ENCODE results near the gene SNX22.
"Not testable (repeated sequence)": the region's sequence is repeated elsewhere in the genome, so short reads cannot be mapped to it uniquely, and the experiment has no call there.

Gene SNX22

DNA sequence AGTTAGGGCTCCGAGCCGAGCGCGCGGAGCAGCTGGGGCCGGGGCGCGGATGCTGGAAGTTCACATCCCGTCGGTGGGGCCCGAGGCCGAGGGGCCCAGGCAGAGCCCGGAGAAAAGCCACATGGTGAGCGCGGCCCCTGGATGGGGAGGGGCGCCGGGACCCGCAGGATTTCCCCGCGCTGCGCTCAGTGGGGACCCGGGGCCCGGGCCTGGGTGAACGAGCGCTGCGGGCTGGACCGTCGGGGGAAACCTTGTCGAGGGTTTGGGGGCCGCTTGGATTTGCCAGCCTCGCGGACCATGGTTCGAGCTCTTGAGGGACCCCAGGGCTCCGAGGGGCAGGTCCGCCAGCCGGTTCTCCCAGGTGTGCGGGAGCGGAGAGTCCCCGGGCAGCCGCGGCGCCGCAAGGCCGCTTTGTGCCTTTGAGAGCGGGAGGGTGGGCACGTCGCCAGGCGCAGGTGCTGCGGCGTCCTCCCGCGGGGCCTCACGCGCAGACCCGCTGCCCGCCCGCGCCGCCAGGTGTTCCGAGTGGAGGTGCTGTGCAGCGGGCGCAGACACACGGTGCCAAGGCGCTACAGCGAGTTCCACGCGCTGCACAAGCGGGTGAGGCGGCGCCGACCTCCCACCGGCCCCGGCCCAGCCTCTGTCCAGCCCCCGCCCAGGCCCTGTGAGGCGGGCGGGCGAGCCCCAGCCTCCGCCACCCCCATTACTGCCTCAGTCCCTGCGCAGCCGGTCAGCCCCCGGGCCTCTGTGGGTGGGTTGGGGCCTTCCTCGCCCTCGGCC, at the start of gene SNX22:
TSS of gene SNX22 (plus strand) at position 5 of the 780 bp plus-strand sequence. CDS start at position 50, 45 bp downstream.
- DNase-seq, result peak in 1 of 2 experiments; percentile 17

GRCh38 chr15:64102497-64102896, 49.0 kb upstream of the SNX22 start:
- DNase-seq, result no peak

DNA sequence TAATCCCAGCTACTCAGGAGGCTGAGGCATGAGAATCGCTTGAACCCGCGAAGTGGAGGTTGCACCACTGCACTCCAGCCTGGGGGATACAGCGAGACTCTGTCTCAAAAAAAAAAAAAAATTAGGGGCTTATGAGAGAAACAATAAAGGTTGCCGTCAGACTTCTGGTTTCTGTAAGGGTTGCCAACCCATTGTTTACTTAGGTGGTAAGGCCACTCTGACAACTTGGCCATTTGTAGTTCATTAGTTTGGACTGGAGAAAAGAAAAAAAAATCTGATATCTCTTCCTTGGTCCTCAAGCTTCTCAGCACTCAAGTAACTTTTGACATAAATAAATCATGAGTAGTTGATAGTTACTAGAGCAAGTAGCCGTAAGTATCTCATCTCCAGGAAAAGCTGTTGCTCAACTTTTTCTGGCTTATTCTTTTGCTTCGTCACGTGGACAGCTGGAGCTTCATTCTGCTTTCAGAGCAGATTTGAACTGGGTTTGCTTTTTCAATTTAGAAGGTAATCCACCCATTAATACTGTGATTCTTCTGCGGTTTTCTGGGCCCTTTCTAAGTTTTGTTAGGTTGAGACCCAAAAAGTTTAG, 46.3 kb upstream of the SNX22 start:
- DNase-seq, result no peak

DNA sequence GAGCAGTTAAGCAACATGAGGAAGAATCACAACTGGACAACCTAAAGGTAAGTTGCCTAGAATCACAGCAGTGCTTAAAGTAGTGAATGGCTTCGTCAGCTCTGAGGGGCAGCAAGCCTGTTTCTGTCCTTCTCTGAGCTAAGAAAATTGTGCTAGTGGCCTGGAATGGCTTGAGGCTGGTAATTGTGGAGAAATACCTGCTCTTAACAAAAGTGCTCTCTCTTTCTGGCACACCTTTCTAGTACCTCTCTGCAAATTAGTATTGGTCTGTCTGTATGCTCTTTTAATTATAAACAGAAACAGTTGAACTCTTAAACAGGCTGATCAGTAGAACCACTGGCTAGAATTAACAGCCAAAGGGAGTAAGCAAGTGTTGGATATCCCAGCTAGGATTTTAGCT, 44.2 kb upstream of the SNX22 start:
- no peak for DNase-seq

GRCh38 chr15:64110108-64110701, 41.3 kb upstream of the SNX22 start:
- not testable (repeated sequence) for DNase-seq

- no peak for DNase-seq
These were observed 40.4 kb upstream of the SNX22 start for GRCh38 chr15:64110950-64111678.

DNA sequence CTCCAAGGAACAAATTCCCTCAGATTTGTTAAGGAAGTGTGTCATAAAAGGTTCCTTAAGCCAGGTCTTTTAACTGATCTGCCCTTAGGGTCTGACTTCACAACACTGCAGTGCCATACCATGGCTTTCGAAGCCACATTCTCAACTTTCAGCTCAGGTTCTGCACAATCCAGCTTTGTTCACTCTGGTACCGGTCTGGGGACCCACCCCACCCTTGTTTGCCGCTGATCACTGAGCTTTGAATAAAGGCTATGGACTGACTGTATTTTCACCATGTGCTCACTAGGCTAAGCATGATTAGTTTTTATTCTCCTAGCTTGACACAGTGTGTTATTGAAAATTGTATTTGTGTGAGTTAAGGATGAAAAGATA, 39.9 kb upstream of the SNX22 start:
- no peak for DNase-seq

DNA sequence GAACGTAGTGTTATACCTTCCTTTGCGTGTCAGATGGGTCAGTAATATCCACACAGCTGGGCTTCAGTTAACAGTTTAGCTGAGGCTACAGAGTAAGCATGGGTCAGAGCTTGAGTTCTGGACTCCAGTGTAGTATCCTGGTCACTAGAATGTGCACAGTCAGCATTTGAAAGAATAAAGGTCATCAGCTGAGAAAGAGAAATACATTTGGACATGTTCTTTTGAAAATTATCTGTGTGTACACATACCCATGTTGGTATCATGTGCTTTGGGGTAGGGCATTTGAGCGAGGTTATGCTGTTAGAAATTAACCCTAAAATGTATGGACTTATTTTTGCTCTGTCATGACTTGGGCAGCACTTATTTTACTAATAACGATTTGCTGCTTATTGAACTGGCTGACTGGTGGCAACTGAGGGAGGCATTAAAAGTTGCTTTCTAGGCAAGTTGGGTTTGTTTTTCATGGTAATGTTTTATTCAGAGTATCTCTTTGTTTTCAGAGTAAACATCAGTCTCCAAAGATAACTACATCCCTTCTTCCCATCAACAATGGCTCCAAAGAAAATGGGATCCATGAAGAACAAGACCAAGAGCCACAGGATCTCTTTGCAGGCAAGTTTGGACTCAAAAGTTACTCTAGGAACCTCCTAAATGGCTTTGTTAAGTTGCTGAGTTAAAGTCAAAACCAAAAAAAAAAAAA, 39.3 kb upstream of the SNX22 start:
- DNase-seq, result no peak

- no peak for DNase-seq
These were observed 38.6 kb upstream of the SNX22 start for GRCh38 chr15:64112904-64113303.

GRCh38 chr15:64117759-64118487, 33.6 kb upstream of the SNX22 start:
- DNase-seq, result no peak

DNA sequence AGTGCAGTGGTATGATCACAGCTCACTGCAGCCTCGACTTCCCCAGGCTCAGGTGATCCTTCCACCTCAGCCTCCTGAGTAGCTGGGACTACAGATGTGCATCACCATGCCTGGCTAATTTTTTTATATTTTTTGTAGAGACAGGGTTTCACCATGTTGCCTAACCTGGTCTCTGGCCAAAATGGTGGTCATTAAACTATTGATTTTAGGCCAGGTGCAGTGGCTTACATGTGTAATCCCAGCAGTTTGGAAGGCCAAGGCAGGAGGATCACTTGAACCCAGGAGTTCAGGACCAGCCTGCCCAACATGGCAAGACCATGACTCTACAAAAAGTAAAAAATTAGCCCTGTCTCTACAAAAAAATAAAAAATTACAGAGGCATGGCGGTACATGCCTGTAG, 31.2 kb upstream of the SNX22 start:
- DNase-seq, result not testable (repeated sequence)

GRCh38 chr15:64121614-64122013, 29.9 kb upstream of the SNX22 start:
- DNase-seq, result no peak

- DNase-seq, result no peak
These were observed 29.1 kb upstream of the SNX22 start for GRCh38 chr15:64122444-64122843.

DNA sequence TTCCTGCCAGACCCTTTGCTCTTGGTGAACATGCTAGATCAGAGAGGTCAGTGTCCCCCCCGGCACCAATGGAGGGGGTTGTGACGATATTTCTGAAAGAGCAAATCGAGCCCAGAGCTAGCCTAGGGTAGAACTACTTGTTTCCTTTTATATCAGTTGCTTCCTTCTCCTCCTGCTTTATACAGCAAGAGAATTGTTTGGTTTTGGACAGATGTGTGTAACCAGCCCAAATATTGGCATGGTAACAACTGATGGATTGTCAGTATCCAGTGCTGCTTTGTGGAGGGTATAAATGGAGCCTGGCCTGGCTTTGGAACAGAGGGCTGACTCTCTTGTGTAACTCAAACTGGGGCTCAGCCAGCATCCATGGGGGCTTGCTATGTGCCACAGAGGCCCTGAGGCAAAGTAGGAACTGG, 28.6 kb upstream of the SNX22 start:
- no peak for DNase-seq

GRCh38 chr15:64125978-64126377, 25.6 kb upstream of the SNX22 start:
- DNase-seq, result no peak

DNA sequence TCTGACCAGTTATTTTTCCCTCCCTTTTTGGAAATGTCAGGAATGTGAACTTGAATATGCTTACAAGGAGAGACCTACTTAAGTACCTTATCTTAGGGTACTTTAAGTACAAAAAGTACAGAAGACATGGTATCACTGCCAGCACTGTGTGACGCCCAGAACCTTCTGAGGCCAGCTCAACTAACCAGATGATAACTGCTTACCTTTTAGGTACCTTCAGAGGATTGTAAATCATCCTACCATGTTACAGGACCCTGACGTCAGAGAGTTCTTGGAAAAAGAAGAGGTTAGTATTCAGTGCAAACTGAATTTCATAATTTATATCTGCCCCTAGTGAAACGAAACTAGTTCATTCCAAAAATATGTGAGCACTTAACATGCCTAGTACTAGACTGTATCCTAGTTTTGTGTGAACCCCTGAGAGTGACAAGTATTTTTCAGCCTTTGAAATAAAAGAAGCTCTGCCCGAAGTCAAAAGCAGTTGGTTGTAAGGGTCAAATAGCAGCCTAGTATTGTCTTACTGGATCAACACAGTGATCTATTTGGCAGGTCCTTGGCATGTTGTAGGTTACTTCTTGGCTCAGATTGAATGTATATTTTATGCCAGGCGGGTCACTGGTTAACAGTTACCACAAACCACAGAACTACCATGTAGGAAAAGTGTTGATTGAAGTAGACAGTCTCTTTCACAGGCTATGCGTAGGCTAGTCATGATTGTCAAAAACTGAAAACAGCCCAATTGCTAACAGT, 23.8 kb upstream of the SNX22 start:
- no peak for DNase-seq

- DNase-seq, result no peak
These were observed 21.4 kb upstream of the SNX22 start for GRCh38 chr15:64130159-64130558.

GRCh38 chr15:64131547-64131946, 20.0 kb upstream of the SNX22 start:
- DNase-seq, result no peak

GRCh38 chr15:64132217-64132616, 19.3 kb upstream of the SNX22 start:
- DNase-seq, result no peak

- DNase-seq, result no peak
These were observed 17.7 kb upstream of the SNX22 start for GRCh38 chr15:64133623-64134344.

GRCh38 chr15:64134345-64134829, 17.1 kb upstream of the SNX22 start:
- no peak for DNase-seq

Measured in stimulated activated CD4-positive, alpha-beta T cell treated with anti-CD3 and anti-CD28 coated beads, Interleukin-4, amount 100 ng/mL, for 4 hours (primary cell).